ENCODE data around the gene ADGRA3.

ADGRA3 gene

GRCh38 chr4:22369901-22370562 lies 145.8 kb downstream of the ADGRA3 start:
- no peak for DNase-seq

- no peak for DNase-seq
Measured at GRCh38 chr4:22363787-22364186, 152.1 kb downstream of the ADGRA3 start.

- no peak for DNase-seq
Measured at GRCh38 chr4:22363036-22363435, 152.8 kb downstream of the ADGRA3 start.

- peak; percentile 7 for DNase-seq
Measured at GRCh38 chr4:22356987-22357596, 158.8 kb downstream of the ADGRA3 start.

- DNase-seq = no peak
Measured at GRCh38 chr4:22348410-22348809, 167.5 kb downstream of the ADGRA3 start.

- no peak for DNase-seq
Measured at GRCh38 chr4:22345678-22346077, 170.2 kb downstream of the ADGRA3 start.

GRCh38 chr4:22345055-22345454 lies 170.8 kb downstream of the ADGRA3 start:
- DNase-seq = no peak

- no peak for DNase-seq
Measured at GRCh38 chr4:22343606-22344005, 172.3 kb downstream of the ADGRA3 start.

- no peak for DNase-seq
Measured at GRCh38 chr4:22339491-22339890, 176.4 kb downstream of the ADGRA3 start.

- no peak for DNase-seq
Measured at GRCh38 chr4:22338796-22339195, 177.1 kb downstream of the ADGRA3 start.

All from right kidney (tissue), 1 donor.